Measurements from ENCODE around the gene POLE2. TPM values are rescaled to one million over a fixed set of nuclear protein-coding genes. Genes with fewer than 3 reads are reported as not detected.
"Not testable (repeated sequence)": the region's sequence is repeated elsewhere in the genome, so short reads cannot be mapped to it uniquely, and the experiment has no call there.

The POLE2 gene, protein sequence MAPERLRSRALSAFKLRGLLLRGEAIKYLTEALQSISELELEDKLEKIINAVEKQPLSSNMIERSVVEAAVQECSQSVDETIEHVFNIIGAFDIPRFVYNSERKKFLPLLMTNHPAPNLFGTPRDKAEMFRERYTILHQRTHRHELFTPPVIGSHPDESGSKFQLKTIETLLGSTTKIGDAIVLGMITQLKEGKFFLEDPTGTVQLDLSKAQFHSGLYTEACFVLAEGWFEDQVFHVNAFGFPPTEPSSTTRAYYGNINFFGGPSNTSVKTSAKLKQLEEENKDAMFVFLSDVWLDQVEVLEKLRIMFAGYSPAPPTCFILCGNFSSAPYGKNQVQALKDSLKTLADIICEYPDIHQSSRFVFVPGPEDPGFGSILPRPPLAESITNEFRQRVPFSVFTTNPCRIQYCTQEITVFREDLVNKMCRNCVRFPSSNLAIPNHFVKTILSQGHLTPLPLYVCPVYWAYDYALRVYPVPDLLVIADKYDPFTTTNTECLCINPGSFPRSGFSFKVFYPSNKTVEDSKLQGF
- 32.2 TPM for polyA plus RNA-seq (2013, experiment 1 of 2)
- polyA plus RNA-seq (2013, experiment 2 of 2) = 32.7 TPM

DNA sequence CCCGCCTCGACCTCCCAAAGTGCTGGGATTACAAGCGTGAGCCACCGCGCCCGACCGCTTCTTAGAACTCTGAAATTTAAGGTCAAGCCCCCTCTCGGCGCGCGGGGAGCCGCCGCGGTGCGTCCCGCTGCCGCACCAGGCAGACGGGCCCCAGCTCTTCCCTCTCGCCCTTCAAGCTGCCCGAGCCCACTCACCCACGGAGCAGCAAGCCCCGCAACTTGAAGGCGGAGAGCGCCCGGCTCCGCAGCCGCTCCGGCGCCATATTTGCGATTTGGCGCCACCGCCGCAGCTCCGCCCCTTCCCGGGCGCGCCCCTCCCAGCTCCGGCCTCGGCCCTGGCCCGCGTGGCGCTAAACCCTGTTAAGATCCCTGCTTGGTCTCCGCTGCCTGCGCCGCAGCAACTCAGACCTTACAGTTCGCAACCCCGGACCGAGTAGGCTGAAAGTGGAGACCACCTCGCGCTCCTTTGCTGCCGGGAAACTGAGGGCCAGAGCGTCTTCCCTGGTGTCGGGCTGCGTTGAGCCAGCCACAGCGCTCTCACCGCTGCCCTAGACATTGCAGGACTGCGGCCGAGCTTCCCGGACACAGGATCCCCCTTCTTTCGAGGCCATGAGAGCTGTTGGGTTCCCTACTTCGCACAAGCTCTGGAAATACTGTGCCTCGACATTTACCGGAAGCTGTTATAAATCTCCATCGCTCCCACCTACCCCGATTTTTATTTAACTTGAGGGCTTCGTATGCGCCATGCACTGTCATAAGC is at the start of gene POLE2:
Gene POLE2 (minus strand): TSS at position 273 of the 759 bp plus-strand sequence. CDS start 11 bp downstream, at position 262.
- H3K4me2 ChIP-seq (ENCODE audit: low read length) = peak within 1 kb of the TSS; percentile 28
- H2AK5ac ChIP-seq (ENCODE audit: low read length) = no peak within 1 kb of the TSS
- H4K5ac ChIP-seq (ENCODE audit: low read length) = no peak within 1 kb of the TSS
- peak; percentile 89 for DNase-seq
- no peak within 1 kb of the TSS for H2BK120ac ChIP-seq (ENCODE audit: low read depth, low read length)
- no peak within 1 kb of the TSS for H4K8ac ChIP-seq (ENCODE audit: low read depth, low read length)
- no peak within 1 kb of the TSS for H2BK15ac ChIP-seq (replicated peaks; ENCODE audit: low read depth)
- peak within 1 kb of the TSS; percentile 84 for H3K9ac ChIP-seq (ENCODE audit: low read length)
- peak within 1 kb of the TSS; percentile 72 for H3K4me3 ChIP-seq (ENCODE audit: low read length)
- H3K4ac ChIP-seq (ENCODE audit: low read depth, low read length) = peak within 1 kb of the TSS; percentile 61
- WGBS (ENCODE audit: extremely low coverage, insufficient coverage, low lambda C conversion rate) = no CpG with 5 or more reads among the region's 67 CpGs
- peaks cover 5% of the 10 kb centered on the region for H3K79me2 ChIP-seq (ENCODE audit: control insufficient read depth, insufficient read depth, low read length)
- H3K27me3 ChIP-seq (ENCODE audit: insufficient read depth, low read length, poor library complexity) = no peaks in the 10 kb centered on the region
- H3K27ac ChIP-seq (ENCODE audit: low read depth, low read length) = peak within 1 kb of the TSS; percentile 21
- no peaks in the 10 kb centered on the region for H3K79me1 ChIP-seq (ENCODE audit: low read length)
- H3K56ac ChIP-seq (ENCODE audit: low read length) = peak within 1 kb of the TSS; percentile 93
- H3K36me3 ChIP-seq (ENCODE audit: control insufficient read depth, insufficient read depth, low read length) = no peaks in the 10 kb centered on the region
- peak within 1 kb of the TSS; percentile 10 for H2BK5ac ChIP-seq (ENCODE audit: low read length)
- H3K23ac ChIP-seq (ENCODE audit: low read length) = no peak within 1 kb of the TSS
- H3K18ac ChIP-seq (ENCODE audit: low read length) = peak within 1 kb of the TSS; percentile 42
- H3K4me1 ChIP-seq (ENCODE audit: control insufficient read depth, low read depth, low read length) = peaks cover 3% of the 10 kb centered on the region

DNA sequence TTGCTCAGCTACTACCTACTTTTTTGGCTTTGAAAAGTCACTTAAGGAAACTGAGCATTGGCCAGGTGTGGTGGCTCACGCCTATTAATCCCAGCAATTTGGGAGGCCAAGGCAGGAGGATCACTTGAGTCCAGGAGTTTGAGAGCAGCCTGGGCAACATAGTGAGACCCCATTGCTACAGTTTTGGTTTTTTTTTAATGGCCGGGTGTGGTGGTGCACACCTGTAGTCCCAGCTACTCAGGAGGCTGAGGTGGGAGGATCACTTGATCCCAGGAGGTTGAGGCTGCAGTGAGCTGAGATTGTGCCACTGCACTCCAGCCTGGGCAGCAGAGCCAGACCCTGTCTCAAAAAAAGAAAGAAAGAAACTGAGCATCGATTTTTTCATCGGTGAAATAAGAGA is 47.7 kb upstream of the POLE2 start:
- H3K27me3 ChIP-seq (ENCODE audit: insufficient read depth, low read length, poor library complexity); H2BK15ac ChIP-seq (replicated peaks; ENCODE audit: low read depth); H2AK5ac ChIP-seq (ENCODE audit: low read length); H3K23ac ChIP-seq (ENCODE audit: low read length); H3K9ac ChIP-seq (ENCODE audit: low read length); H3K79me1 ChIP-seq (ENCODE audit: low read length); H2BK120ac ChIP-seq (ENCODE audit: low read depth, low read length); H4K8ac ChIP-seq (ENCODE audit: low read depth, low read length); H3K36me3 ChIP-seq (ENCODE audit: control insufficient read depth, insufficient read depth, low read length); H2BK5ac ChIP-seq (ENCODE audit: low read length); H3K4me2 ChIP-seq (ENCODE audit: low read length); H4K5ac ChIP-seq (ENCODE audit: low read length); H3K56ac ChIP-seq (ENCODE audit: low read length); DNase-seq; H3K18ac ChIP-seq (ENCODE audit: low read length); H3K4me1 ChIP-seq (ENCODE audit: control insufficient read depth, low read depth, low read length); H3K27ac ChIP-seq (ENCODE audit: low read depth, low read length); H3K4ac ChIP-seq (ENCODE audit: low read depth, low read length); H3K4me3 ChIP-seq (ENCODE audit: low read length); H3K79me2 ChIP-seq (ENCODE audit: control insufficient read depth, insufficient read depth, low read length): not testable (repeated sequence)
- no CpG with 5 or more reads among the region's 4 CpGs for WGBS (ENCODE audit: extremely low coverage, insufficient coverage, low lambda C conversion rate)

DNA sequence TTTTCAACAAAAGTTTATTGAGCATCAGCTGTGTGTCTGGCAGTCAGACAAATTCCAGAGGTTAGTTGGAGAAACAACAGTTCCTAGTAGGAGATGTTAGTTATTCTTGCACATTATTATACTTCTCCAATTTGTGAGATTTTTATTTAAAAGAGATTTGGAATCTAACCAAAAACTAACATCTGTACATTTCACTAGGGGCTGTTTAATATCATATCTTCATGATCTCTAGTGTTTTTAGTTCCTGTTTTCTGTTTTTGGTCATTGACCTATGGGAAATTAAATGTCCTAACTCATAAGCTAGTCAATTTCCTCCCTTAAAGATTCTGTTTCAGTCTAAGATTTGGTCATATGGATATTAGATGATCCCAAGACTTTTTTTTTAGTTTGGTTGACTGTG is 45.8 kb upstream of the POLE2 start:
- H4K8ac ChIP-seq (ENCODE audit: low read depth, low read length) = no peak overlapping the region
- H4K5ac ChIP-seq (ENCODE audit: low read length) = no peak overlapping the region
- H3K79me2 ChIP-seq (ENCODE audit: control insufficient read depth, insufficient read depth, low read length) = no peaks in the 10 kb centered on the region
- H3K18ac ChIP-seq (ENCODE audit: low read length) = no peak overlapping the region
- no peaks in the 10 kb centered on the region for H3K27me3 ChIP-seq (ENCODE audit: insufficient read depth, low read length, poor library complexity)
- H3K23ac ChIP-seq (ENCODE audit: low read length) = no peak overlapping the region
- H3K56ac ChIP-seq (ENCODE audit: low read length) = no peak overlapping the region
- H2BK120ac ChIP-seq (ENCODE audit: low read depth, low read length) = no peak overlapping the region
- H3K9ac ChIP-seq (ENCODE audit: low read length) = no peak overlapping the region
- no peak overlapping the region for H3K4me3 ChIP-seq (ENCODE audit: low read length)
- H2AK5ac ChIP-seq (ENCODE audit: low read length) = no peak overlapping the region
- no peaks in the 10 kb centered on the region for H3K36me3 ChIP-seq (ENCODE audit: control insufficient read depth, insufficient read depth, low read length)
- H3K4me1 ChIP-seq (ENCODE audit: control insufficient read depth, low read depth, low read length) = no peaks in the 10 kb centered on the region
- no peak for DNase-seq
- H3K4me2 ChIP-seq (ENCODE audit: low read length) = no peak overlapping the region
- H3K4ac ChIP-seq (ENCODE audit: low read depth, low read length) = no peak overlapping the region
- no peaks in the 10 kb centered on the region for H3K79me1 ChIP-seq (ENCODE audit: low read length)
- no peak overlapping the region for H2BK5ac ChIP-seq (ENCODE audit: low read length)
- no peak overlapping the region for H3K27ac ChIP-seq (ENCODE audit: low read depth, low read length)
- no peak overlapping the region for H2BK15ac ChIP-seq (replicated peaks; ENCODE audit: low read depth)

DNA sequence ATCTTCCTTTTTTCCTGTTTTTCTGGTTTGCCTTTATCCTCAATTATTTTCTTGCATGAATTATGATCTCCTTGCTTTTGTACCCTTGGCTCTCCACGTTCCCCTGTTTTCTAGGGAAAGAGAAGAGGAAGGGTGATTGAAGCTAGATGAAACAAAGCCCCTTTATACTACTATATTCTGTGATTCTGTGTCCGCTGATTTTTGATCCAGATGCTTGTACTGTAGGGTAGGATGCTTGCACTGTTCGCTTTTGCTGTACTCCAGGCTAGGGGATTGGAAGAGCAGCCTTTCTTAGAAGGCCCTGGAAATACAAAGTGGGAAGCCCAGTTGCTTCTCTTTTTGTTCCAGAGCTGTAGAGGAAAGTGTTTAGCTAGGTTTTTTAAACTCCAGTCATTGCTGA is 44.9 kb upstream of the POLE2 start:
- H3K27ac ChIP-seq (ENCODE audit: low read depth, low read length) = no peak overlapping the region
- no peak overlapping the region for H4K5ac ChIP-seq (ENCODE audit: low read length)
- no peak overlapping the region for H2BK5ac ChIP-seq (ENCODE audit: low read length)
- H3K4me3 ChIP-seq (ENCODE audit: low read length) = no peak overlapping the region
- DNase-seq = no peak
- H3K4ac ChIP-seq (ENCODE audit: low read depth, low read length) = no peak overlapping the region
- no peaks in the 10 kb centered on the region for H3K4me1 ChIP-seq (ENCODE audit: control insufficient read depth, low read depth, low read length)
- H3K18ac ChIP-seq (ENCODE audit: low read length) = no peak overlapping the region
- no peaks in the 10 kb centered on the region for H3K36me3 ChIP-seq (ENCODE audit: control insufficient read depth, insufficient read depth, low read length)
- H3K23ac ChIP-seq (ENCODE audit: low read length) = no peak overlapping the region
- H4K8ac ChIP-seq (ENCODE audit: low read depth, low read length) = no peak overlapping the region
- no peak overlapping the region for H2BK120ac ChIP-seq (ENCODE audit: low read depth, low read length)
- no peak overlapping the region for H2AK5ac ChIP-seq (ENCODE audit: low read length)
- WGBS (ENCODE audit: extremely low coverage, insufficient coverage, low lambda C conversion rate) = no CpG with 5 or more reads among the region's 3 CpGs
- H3K56ac ChIP-seq (ENCODE audit: low read length) = no peak overlapping the region
- H3K4me2 ChIP-seq (ENCODE audit: low read length) = no peak overlapping the region
- H3K79me2 ChIP-seq (ENCODE audit: control insufficient read depth, insufficient read depth, low read length) = no peaks in the 10 kb centered on the region
- H3K27me3 ChIP-seq (ENCODE audit: insufficient read depth, low read length, poor library complexity) = no peaks in the 10 kb centered on the region
- H3K9ac ChIP-seq (ENCODE audit: low read length) = no peak overlapping the region
- no peak overlapping the region for H2BK15ac ChIP-seq (replicated peaks; ENCODE audit: low read depth)
- H3K79me1 ChIP-seq (ENCODE audit: low read length) = no peaks in the 10 kb centered on the region

DNA sequence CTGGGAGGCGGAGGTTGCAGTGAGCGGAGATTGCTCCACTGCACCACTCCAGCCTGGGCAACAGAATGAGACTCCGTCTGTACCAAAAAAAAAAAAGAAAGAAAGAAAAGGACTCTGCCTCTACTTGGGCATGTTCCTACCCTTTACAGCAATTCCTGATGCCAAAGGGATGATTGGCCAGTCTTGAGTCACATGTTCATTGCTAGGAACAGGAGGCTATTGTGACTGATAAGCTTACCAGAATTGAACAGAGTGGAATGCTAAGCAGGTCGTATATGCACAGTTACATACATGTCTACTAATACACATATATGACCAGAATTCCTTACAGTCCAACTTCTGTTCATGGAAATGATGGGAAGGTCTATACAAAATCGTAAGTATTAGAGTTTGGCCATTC is 39.2 kb upstream of the POLE2 start:
- Histone ChIP-seq H3K27ac (ENCODE audit: low read depth, low read length) (no peak overlapping the region), H3K4me1 (ENCODE audit: control insufficient read depth, low read depth, low read length) (no peaks in the 10 kb centered on the region), H3K4ac (ENCODE audit: low read depth, low read length) (no peak overlapping the region), H4K5ac (ENCODE audit: low read length) (no peak overlapping the region), H2AK5ac (ENCODE audit: low read length) (no peak overlapping the region), H3K79me2 (ENCODE audit: control insufficient read depth, insufficient read depth, low read length) (no peaks in the 10 kb centered on the region), H3K79me1 (ENCODE audit: low read length) (no peaks in the 10 kb centered on the region), H3K27me3 (ENCODE audit: insufficient read depth, low read length, poor library complexity) (no peaks in the 10 kb centered on the region), H3K18ac (ENCODE audit: low read length) (no peak overlapping the region), H2BK120ac (ENCODE audit: low read depth, low read length) (no peak overlapping the region), H3K56ac (ENCODE audit: low read length) (no peak overlapping the region), H2BK15ac (replicated peaks; ENCODE audit: low read depth) (no peak overlapping the region), H2BK5ac (ENCODE audit: low read length) (no peak overlapping the region), H3K23ac (ENCODE audit: low read length) (no peak overlapping the region), H3K4me2 (ENCODE audit: low read length) (no peak overlapping the region), H3K36me3 (ENCODE audit: control insufficient read depth, insufficient read depth, low read length) (no peaks in the 10 kb centered on the region), H4K8ac (ENCODE audit: low read depth, low read length) (no peak overlapping the region), H3K4me3 (ENCODE audit: low read length) (no peak overlapping the region), H3K9ac (ENCODE audit: low read length) (no peak overlapping the region)
- DNase-seq = no peak
- WGBS (ENCODE audit: extremely low coverage, insufficient coverage, low lambda C conversion rate) = no CpG with 5 or more reads among the region's 5 CpGs
